Tibial nerve (tissue), 4 donors: Measurements from ENCODE around the gene RAP1GAP2. TPM values are rescaled to one million over a fixed set of nuclear protein-coding genes. Genes with fewer than 3 reads are reported as not detected.

ENCODE experiments used
- DNase-seq, 2 donors: peaks; one replicate each; pipeline ENCODE4 v3.0.0-alpha.2; 2019; ENCODE audit warnings: low spot score in 2 of 2
- H3K27ac ChIP-seq, 4 donors: fragments of 200-600 bp; sonication (generic) in 3 of 4; one replicate each; pipeline ENCODE4 v1.5.1; 2017 to 2019; ENCODE audit warnings: mild to moderate bottlenecking in 1 of 4
- H3K27me3 ChIP-seq, 2 donors: fragments of 200-600 bp; sonication (generic) in 1 of 2; one replicate each; pipeline versions ENCODE4 v1.5.1 to v1.6.0; 2017 to 2019
- H3K36me3 ChIP-seq, 3 donors: fragments of 200-600 bp; sonication (generic); one replicate each; pipeline ENCODE4 v1.5.1; 2018 to 2019
- H3K4me1 ChIP-seq, 4 donors: fragments of 200-600 bp; sonication (generic) in 3 of 4; one replicate each; pipeline ENCODE4 v1.5.1; 2017 to 2019
- H3K4me3 ChIP-seq, 4 donors: fragments of 200-600 bp; sonication (generic) in 3 of 4; one replicate each; pipeline ENCODE4 v1.5.1; 2017 to 2019; ENCODE audit warnings: mild to moderate bottlenecking in 1 of 4, moderate library complexity in 1 of 4
- H3K9me3 ChIP-seq, 4 donors: fragments of 200-600 bp; sonication (generic) in 3 of 4; one replicate each; pipeline ENCODE4 v1.5.1; 2017 to 2019
- CTCF ChIP-seq, 5 experiments: fragments of 200-600 bp in 3 of 5; fragments of 450-650 bp in 2 of 5; sonication (generic) in 3 of 5; IDR thresholded peaks; one replicate each; pipeline ENCODE4 v1.5.1; 2016 to 2019; ENCODE audit warnings: antibody characterized with exemption in 5 of 5, mild to moderate bottlenecking in 3 of 5, moderate library complexity in 2 of 5
- EP300 ChIP-seq, 2 donors: sonication (generic); formaldehyde crosslinking; IDR thresholded peaks; one replicate each; pipeline ENCODE4 v1.6.1; 2017; ENCODE audit warnings: antibody characterized with exemption in 2 of 2, mild to moderate bottlenecking in 1 of 2
- POLR2A ChIP-seq, 2 donors: fragments of 450-650 bp; IDR thresholded peaks; one replicate each; pipeline ENCODE4 v1.6.1; 2017; ENCODE audit warnings: antibody characterized with exemption in 2 of 2, mild to moderate bottlenecking in 2 of 2, moderate library complexity in 2 of 2
- WGBS, 2 donors: methylation state at CpG; one replicate each; pipeline ENCODE4 v1.1.5; 2018; 5-methylcytosine and 5-hydroxymethylcytosine counted together
- total RNA-seq, 4 donors: library from RNA; depleted of rRNA; stranded (reverse); fragments of >200 nt; gene quantifications; one replicate each; pipeline ENCODE4 v1.1.0, GENCODE V29; 2016

RAP1GAP2 gene
- total RNA-seq, 4 donors from 2014 or later: 5.4 to 18.2 (median 11.9) TPM

GRCh38 chr17:2936351-2936750 lies 140.1 kb downstream of the RAP1GAP2 start:
- WGBS, 2 donors: 80 to 81% methylated on average over 5 of the region's 5 CpGs
- peaks cover 0 to 10% (median 0%) of the 10 kb centered on the region in 4 donors for H3K4me1 ChIP-seq
- no peak overlapping the region for H3K27ac ChIP-seq
- no peak overlapping the region for H3K4me3 ChIP-seq
- H3K27me3 ChIP-seq: no peaks in the 10 kb centered on the region
- DNase-seq: no peak
- H3K9me3 ChIP-seq: no peaks in the 10 kb centered on the region
- no peaks in the 10 kb centered on the region for H3K36me3 ChIP-seq
- no peak for TF ChIP-seq EP300 (IDR thresholded peaks at IDR 0.05)
- TF ChIP-seq POLR2A (IDR thresholded peaks at IDR 0.05): no peak
- no peak for TF ChIP-seq CTCF (IDR thresholded peaks at IDR 0.05)

- WGBS, 2 donors: 72 to 84% methylated on average over 7 of the region's 7 CpGs
- TF ChIP-seq EP300 (IDR thresholded peaks at IDR 0.05): no peak
- no peak for TF ChIP-seq POLR2A (IDR thresholded peaks at IDR 0.05)
- no peak for TF ChIP-seq CTCF (IDR thresholded peaks at IDR 0.05)
- DNase-seq: no peak
Observed at GRCh38 chr17:2936771-2937321, 140.6 kb downstream of the RAP1GAP2 start.

GRCh38 chr17:2937331-2938003 lies 141.2 kb downstream of the RAP1GAP2 start:
- TF ChIP-seq POLR2A (IDR thresholded peaks at IDR 0.05) (no peak), CTCF (IDR thresholded peaks at IDR 0.05) (no peak), EP300 (IDR thresholded peaks at IDR 0.05) (no peak)
- Histone ChIP-seq H3K4me1 (peaks cover 0 to 10% (median 0%) of the 10 kb centered on the region in 4 donors), H3K4me3 (no peak overlapping the region), H3K36me3 (no peaks in the 10 kb centered on the region), H3K27ac (no peak overlapping the region), H3K9me3 (no peaks in the 10 kb centered on the region), H3K27me3 (no peaks in the 10 kb centered on the region)
- no peak for DNase-seq
- WGBS, 2 donors: 49 to 56% methylated on average over 10 of the region's 10 CpGs

More at GRCh38 chr17:2936771-2937321, 140.6 kb downstream of the RAP1GAP2 start:
- H3K4me3 ChIP-seq: no peak overlapping the region
- H3K27me3 ChIP-seq: no peaks in the 10 kb centered on the region
- H3K9me3 ChIP-seq: no peaks in the 10 kb centered on the region
- H3K4me1 ChIP-seq: peaks cover 0 to 10% (median 0%) of the 10 kb centered on the region in 4 donors
- H3K36me3 ChIP-seq: no peaks in the 10 kb centered on the region
- no peak overlapping the region for H3K27ac ChIP-seq

GRCh38 chr17:2939714-2940351 lies 143.6 kb downstream of the RAP1GAP2 start:
- TF ChIP-seq POLR2A (IDR thresholded peaks at IDR 0.05): no peak
- no peak for TF ChIP-seq EP300 (IDR thresholded peaks at IDR 0.05)
- TF ChIP-seq CTCF (IDR thresholded peaks at IDR 0.05): no peak
- H3K27me3 ChIP-seq: no peaks in the 10 kb centered on the region
- WGBS, 2 donors: 53 to 67% methylated on average over 14 to 26 of the region's 26 CpGs
- no peaks in the 10 kb centered on the region for H3K36me3 ChIP-seq
- peaks cover 0 to 10% (median 0%) of the 10 kb centered on the region in 4 donors for H3K4me1 ChIP-seq
- H3K9me3 ChIP-seq: no peaks in the 10 kb centered on the region
- DNase-seq: no peak
- peak overlapping the region in 2 of 4 donors; percentile 30 to 34 for H3K27ac ChIP-seq
- peak overlapping the region in 1 of 4 donors; percentile 10 for H3K4me3 ChIP-seq

- 44 to 55% methylated on average over 12 to 14 of the region's 15 CpGs for WGBS, 2 donors
- no peaks in the 10 kb centered on the region for H3K27me3 ChIP-seq
- no peak for DNase-seq
- H3K27ac ChIP-seq: peak overlapping the region in 2 of 4 donors; percentile 30 to 34
- H3K36me3 ChIP-seq: no peaks in the 10 kb centered on the region
- H3K4me1 ChIP-seq: peaks cover 0 to 10% (median 0%) of the 10 kb centered on the region in 4 donors
- no peaks in the 10 kb centered on the region for H3K9me3 ChIP-seq
- TF ChIP-seq CTCF (IDR thresholded peaks at IDR 0.05) (no peak), EP300 (IDR thresholded peaks at IDR 0.05) (no peak)
- H3K4me3 ChIP-seq: peak overlapping the region in 1 of 4 donors; percentile 10
Observed at GRCh38 chr17:2940352-2940751, 144.1 kb downstream of the RAP1GAP2 start.
